ENCODE data around the gene KRT32. TPM values are rescaled to one million over a fixed set of nuclear protein-coding genes. Genes with fewer than 3 reads are reported as not detected.

KRT32 gene
- total RNA-seq, 1 experiment from 2014 or later: not detected

- H3K4me3 Mint-ChIP-seq (ENCODE audit: unreplicated experiment): no peak overlapping the region
- POLR2A ChIA-PET: interaction anchor here (0.5 kb wide), 1 partner anchor 342 kb away, joined by 3 read pairs; the partner anchor contains the start of gene KRTAP4-8
- DNase-seq (ENCODE audit: unreplicated experiment): peak; percentile 71
- TF ChIP-seq, protein P1, sequence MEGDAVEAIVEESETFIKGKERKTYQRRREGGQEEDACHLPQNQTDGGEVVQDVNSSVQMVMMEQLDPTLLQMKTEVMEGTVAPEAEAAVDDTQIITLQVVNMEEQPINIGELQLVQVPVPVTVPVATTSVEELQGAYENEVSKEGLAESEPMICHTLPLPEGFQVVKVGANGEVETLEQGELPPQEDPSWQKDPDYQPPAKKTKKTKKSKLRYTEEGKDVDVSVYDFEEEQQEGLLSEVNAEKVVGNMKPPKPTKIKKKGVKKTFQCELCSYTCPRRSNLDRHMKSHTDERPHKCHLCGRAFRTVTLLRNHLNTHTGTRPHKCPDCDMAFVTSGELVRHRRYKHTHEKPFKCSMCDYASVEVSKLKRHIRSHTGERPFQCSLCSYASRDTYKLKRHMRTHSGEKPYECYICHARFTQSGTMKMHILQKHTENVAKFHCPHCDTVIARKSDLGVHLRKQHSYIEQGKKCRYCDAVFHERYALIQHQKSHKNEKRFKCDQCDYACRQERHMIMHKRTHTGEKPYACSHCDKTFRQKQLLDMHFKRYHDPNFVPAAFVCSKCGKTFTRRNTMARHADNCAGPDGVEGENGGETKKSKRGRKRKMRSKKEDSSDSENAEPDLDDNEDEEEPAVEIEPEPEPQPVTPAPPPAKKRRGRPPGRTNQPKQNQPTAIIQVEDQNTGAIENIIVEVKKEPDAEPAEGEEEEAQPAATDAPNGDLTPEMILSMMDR (IDR thresholded peaks at IDR 0.05; ENCODE audit: unreplicated experiment): no peak
- peaks cover 68% of the 10 kb centered on the region for H3K27me3 Mint-ChIP-seq (ENCODE audit: insufficient read depth, unreplicated experiment)
- H3K27ac Mint-ChIP-seq (ENCODE audit: low read depth, unreplicated experiment): no peak overlapping the region
- H3K4me1 Mint-ChIP-seq (ENCODE audit: insufficient read depth, unreplicated experiment): peaks cover 6% of the 10 kb centered on the region
- intact Hi-C loops (cut with micrococcal nuclease): no loop called here
- H3K36me3 Mint-ChIP-seq (ENCODE audit: insufficient read depth, unreplicated experiment): no peaks in the 10 kb centered on the region
- no peaks in the 10 kb centered on the region for H3K9me3 Mint-ChIP-seq (ENCODE audit: unreplicated experiment)
- CTCF ChIA-PET: interaction anchor here (0.6 to 1.4 kb wide), 2 partner anchors 19 to 595 kb away, joined by 3 read pairs; no protein-coding TSS in a partner anchor
- BruUV-seq (replicated peaks): no TSS peak
Observed at GRCh38 chr17:41439375-41439774, 27.8 kb downstream of the KRT32 start.

DNA sequence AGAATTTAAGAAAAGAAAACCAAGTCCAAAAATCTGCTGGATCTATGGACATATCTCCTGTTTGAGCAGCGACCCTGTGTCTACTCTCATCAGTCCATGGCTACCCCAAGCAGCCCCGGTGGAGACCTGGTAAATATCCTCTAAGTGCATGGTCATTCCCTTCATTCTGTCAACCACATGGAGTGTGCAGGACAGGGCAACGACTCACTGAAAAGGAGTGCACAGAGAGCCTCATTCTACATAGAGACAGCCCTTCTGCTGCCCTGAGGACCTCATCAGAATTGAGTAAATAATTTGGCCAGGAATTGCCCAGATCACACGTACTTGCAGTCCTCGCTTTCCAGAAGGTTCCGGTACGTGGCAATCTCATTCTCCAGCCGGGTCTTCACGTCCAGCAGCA, 29.4 kb downstream of the KRT32 start:
- POLR2A ChIA-PET: no interaction called here

DNA sequence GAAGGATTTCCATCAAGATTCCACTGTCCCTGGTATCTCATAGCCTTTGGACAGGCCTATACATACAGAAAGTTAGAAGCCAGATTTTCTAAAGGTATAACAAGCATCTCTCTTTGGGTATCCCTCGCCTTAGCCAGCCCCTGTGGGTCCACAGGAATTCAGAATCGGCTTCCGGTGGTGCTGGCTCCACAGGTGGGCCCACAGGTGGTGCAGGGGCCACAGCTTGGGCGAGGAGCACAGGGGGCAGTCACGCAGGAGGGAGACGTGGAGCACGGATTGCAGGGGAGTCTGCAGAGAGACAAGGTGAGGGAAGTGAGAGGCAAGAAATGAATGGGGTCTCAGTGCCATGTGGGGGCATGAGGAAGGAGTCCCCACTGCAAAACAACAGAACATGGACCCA, 29.9 kb downstream of the KRT32 start:
- no peaks in the 10 kb centered on the region for H3K9me3 Mint-ChIP-seq (ENCODE audit: unreplicated experiment)
- H3K36me3 Mint-ChIP-seq (ENCODE audit: insufficient read depth, unreplicated experiment): no peaks in the 10 kb centered on the region
- ChIA-PET POLR2A (no interaction called here), CTCF (no interaction called here)
- no peak for DNase-seq (ENCODE audit: unreplicated experiment)
- H3K4me3 Mint-ChIP-seq (ENCODE audit: unreplicated experiment): no peak overlapping the region
- TF ChIP-seq, protein P1 (IDR thresholded peaks at IDR 0.05; ENCODE audit: unreplicated experiment): no peak
- peaks cover 46% of the 10 kb centered on the region for H3K27me3 Mint-ChIP-seq (ENCODE audit: insufficient read depth, unreplicated experiment)
- peaks cover 6% of the 10 kb centered on the region for H3K4me1 Mint-ChIP-seq (ENCODE audit: insufficient read depth, unreplicated experiment)
- no TSS peak for BruUV-seq (replicated peaks)
- intact Hi-C loops (cut with micrococcal nuclease): no loop called here
- H3K27ac Mint-ChIP-seq (ENCODE audit: low read depth, unreplicated experiment): no peak overlapping the region

More for the DNA sequence above, 29.4 kb downstream of the KRT32 start:
- Mint-ChIP-seq H3K27me3 (ENCODE audit: insufficient read depth, unreplicated experiment) (peaks cover 51% of the 10 kb centered on the region), H3K4me3 (ENCODE audit: unreplicated experiment) (no peak overlapping the region), H3K36me3 (ENCODE audit: insufficient read depth, unreplicated experiment) (no peaks in the 10 kb centered on the region), H3K9me3 (ENCODE audit: unreplicated experiment) (no peaks in the 10 kb centered on the region), H3K4me1 (ENCODE audit: insufficient read depth, unreplicated experiment) (peaks cover 6% of the 10 kb centered on the region), H3K27ac (ENCODE audit: low read depth, unreplicated experiment) (no peak overlapping the region)
- no peak for DNase-seq (ENCODE audit: unreplicated experiment)
- TF ChIP-seq, protein P1 (IDR thresholded peaks at IDR 0.05; ENCODE audit: unreplicated experiment): no peak
- no TSS peak for BruUV-seq (replicated peaks)
- CTCF ChIA-PET: no interaction called here
- intact Hi-C loops (cut with micrococcal nuclease): no loop called here

GRCh38 chr17:41434415-41434814, 32.8 kb downstream of the KRT32 start:
- DNase-seq (ENCODE audit: unreplicated experiment): no peak
- H3K27ac Mint-ChIP-seq (ENCODE audit: low read depth, unreplicated experiment): no peak overlapping the region
- TF ChIP-seq, protein P1 (IDR thresholded peaks at IDR 0.05; ENCODE audit: unreplicated experiment): no peak
- H3K9me3 Mint-ChIP-seq (ENCODE audit: unreplicated experiment): no peaks in the 10 kb centered on the region
- POLR2A ChIA-PET: interaction anchor here (1.1 kb wide), 1 partner anchor 30 kb away, joined by 5 read pairs; no protein-coding TSS in a partner anchor
- CTCF ChIA-PET: interaction anchor here (0.7 kb wide), 1 partner anchor 847 kb away, joined by 3 read pairs; no protein-coding TSS in a partner anchor
- H3K4me3 Mint-ChIP-seq (ENCODE audit: unreplicated experiment): no peak overlapping the region
- H3K27me3 Mint-ChIP-seq (ENCODE audit: insufficient read depth, unreplicated experiment): peaks cover 18% of the 10 kb centered on the region
- H3K4me1 Mint-ChIP-seq (ENCODE audit: insufficient read depth, unreplicated experiment): peaks cover 4% of the 10 kb centered on the region
- no TSS peak for BruUV-seq (replicated peaks)
- intact Hi-C loops (cut with micrococcal nuclease): no loop called here
- no peaks in the 10 kb centered on the region for H3K36me3 Mint-ChIP-seq (ENCODE audit: insufficient read depth, unreplicated experiment)
